ENCODE data around the gene NELFE.
"Not testable (repeated sequence)": the region's sequence is repeated elsewhere in the genome, so short reads cannot be mapped to it uniquely, and the experiment has no call there.

Gene NELFE, protein sequence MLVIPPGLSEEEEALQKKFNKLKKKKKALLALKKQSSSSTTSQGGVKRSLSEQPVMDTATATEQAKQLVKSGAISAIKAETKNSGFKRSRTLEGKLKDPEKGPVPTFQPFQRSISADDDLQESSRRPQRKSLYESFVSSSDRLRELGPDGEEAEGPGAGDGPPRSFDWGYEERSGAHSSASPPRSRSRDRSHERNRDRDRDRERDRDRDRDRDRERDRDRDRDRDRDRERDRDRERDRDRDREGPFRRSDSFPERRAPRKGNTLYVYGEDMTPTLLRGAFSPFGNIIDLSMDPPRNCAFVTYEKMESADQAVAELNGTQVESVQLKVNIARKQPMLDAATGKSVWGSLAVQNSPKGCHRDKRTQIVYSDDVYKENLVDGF

DNA sequence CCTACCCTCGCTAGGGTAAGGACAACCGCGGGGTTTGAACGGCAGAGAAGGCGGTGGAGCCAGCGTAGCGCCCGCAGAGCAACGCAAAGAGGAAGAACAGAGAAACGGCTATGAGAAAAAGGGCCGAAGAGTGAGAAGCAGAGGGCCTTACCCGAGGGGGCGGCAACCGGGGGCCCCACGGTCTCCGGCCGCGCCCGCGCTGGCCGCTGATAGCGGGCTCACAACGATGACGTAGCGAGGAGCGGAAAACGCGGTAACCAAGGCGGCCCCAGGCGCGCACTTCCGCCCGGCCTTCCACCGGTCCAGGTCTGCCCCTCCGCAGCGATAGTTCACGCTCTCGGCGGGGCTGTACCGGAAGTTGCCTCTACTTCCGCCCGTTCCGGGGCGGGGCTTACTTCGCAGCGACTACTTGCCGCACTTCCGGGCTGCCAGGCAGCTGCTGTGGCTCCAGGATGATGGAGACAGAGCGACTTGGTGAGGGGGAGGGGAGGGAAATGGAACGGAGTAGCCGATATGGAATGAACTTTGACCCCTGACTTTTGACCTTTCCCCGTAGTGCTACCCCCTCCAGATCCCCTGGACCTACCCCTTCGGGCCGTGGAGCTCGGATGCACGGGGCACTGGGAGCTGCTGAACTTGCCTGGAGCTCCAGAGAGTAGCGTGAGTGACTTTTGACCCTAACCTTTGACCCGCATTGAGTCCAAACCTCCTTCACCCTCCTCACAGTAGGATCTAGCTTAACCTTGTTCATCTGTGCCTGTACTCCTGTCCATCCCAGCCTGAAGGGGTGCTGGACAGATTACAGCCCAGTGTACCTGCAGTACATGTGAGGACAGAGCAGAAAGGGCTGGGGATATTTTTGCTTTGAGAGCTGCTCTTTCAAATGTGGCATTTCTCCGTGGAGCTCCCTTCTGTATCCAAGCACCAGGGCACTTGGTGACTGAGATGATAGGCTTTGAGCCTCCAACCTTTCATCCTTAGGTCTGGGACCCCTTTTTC is at the start of gene NELFE, which contains the start of gene SKIC2:
NELFE (minus strand) TSS at position 231 of the 999 bp plus-strand sequence. CDS start 525 bp downstream, outside the sequence.
SKIC2 (plus strand) TSS at position 435 of the 999 bp plus-strand sequence; CDS start at position 453, 18 bp downstream.
- peak; percentile 99 for DNase-seq

DNA sequence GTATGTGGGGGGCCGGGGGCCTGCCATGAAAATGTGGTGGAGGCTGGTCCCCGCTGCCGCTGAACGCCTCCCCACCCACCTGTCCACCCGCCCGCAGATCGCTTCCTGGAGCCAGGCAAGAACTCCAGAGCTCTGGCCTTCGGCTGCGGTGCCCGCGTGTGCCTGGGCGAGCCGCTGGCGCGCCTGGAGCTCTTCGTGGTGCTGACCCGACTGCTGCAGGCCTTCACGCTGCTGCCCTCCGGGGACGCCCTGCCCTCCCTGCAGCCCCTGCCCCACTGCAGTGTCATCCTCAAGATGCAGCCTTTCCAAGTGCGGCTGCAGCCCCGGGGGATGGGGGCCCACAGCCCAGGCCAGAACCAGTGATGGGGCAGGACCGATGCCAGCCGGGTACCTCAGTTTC is 49.3 kb upstream of the NELFE start:
- not testable (repeated sequence) for DNase-seq

DNA sequence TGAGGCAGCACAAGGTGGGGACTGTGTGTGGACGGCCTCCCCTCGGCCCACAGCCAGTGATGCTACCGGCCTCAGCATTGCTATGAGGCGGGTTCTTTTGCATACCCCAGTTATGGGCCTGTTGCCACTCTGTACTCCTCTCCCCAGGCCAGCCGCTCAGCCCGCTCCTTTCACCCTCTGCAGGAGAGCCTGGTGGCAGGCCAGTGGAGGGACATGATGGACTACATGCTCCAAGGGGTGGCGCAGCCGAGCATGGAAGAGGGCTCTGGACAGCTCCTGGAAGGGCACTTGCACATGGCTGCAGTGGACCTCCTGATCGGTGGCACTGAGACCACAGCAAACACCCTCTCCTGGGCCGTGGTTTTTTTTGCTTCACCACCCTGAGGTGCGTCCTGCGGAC is 48.3 kb upstream of the NELFE start:
- peak; percentile 28 for DNase-seq

DNA sequence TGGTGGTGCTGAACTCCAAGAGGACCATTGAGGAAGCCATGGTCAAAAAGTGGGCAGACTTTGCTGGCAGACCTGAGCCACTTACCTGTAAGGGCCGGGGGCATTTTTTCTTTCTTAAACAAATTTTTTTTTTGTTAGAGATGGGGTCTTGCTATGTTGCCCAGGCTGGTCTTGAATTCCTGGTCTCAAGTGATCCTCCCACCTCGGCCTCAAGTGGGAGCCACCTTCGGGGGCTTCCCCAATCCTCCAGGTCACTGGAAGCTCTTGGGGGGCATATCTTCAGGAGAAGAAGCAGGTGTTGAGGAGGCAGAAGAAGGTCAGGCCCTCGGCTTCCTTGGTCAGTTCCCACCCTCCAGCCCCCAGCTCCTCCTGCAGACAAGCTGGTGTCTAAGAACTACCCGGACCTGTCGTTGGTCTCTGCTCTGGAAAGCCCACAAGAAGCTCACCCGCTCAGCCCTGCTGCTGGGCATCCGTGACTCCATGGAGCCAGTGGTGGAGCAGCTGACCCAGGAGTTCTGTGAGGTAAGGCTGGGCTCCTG is 47.3 kb upstream of the NELFE start:
- DNase-seq = peak; percentile 45

- DNase-seq = peak; percentile 26
Observed at GRCh38 chr6:32005538-32005880, 46.7 kb upstream of the NELFE start.

DNA sequence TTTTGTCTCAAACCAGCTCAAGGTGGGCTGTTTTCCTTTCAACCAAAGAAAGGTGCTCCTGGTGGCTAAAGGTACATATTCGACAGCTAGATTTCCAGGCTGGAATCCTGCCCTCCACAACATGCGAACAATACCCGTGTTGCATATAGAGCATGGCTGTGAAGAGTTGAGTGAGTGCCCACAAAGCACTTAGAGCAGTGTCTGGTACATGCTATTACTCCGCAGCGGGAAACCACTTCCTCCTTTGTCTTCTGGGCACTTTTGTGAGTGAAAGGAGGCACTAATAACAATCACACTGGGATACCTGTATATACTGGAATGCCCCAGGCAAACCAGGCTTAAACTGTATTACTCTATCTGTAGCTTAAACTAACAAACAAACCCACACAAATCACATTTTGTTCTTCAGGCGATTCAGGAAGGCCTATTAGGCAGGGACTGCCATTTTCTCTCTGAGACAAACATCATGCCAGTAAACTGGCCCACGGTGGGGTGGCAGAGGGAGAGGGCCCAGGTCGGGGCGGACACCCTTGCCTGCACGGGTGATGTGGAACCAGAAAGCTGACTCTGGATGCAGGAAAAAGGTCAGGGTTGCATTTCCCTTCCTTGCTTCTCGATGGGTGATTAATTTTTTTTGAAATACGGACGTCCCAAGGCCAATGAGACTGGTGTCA is 46.2 kb upstream of the NELFE start:
- not testable (repeated sequence) for DNase-seq

- DNase-seq = peak; percentile 34
Observed at GRCh38 chr6:32004393-32004792, 45.6 kb upstream of the NELFE start.

- DNase-seq = not testable (repeated sequence)
Observed at GRCh38 chr6:32003301-32003700, 44.5 kb upstream of the NELFE start.

DNA sequence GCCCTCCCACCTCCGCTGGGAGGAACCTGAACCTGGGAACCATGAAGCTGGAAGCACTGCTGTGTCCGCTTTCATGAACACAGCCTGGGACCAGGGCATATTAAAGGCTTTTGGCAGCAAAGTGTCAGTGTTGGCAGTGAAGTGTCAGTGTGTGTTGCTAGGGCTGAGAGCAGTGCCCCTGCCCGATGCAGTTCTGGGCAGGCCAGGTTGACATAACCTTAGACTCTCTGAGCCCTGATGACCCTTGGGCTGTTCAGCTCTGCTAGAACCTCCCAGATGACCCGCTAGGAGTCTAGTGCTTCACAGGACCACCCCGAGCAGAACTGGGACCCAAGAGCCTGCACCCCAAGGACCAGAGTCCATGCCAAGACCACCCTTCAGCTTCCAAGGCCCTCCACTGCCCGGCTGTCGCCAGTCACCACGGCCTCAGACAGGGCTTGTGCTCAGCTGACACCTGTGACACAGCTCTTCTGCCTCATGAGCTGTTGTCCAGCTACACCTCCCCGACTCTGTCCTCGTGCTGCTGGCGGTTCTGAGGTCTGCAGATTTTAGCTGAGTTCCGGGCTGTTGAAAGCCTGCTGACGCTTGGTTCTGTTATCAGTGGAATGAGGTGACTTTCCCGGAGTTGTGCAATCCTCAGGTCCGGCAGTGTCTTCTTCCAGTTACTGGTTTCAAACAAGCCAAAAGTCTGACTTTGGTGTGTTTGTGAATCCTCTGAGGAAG is 43.9 kb upstream of the NELFE start:
- DNase-seq = not testable (repeated sequence)

DNA sequence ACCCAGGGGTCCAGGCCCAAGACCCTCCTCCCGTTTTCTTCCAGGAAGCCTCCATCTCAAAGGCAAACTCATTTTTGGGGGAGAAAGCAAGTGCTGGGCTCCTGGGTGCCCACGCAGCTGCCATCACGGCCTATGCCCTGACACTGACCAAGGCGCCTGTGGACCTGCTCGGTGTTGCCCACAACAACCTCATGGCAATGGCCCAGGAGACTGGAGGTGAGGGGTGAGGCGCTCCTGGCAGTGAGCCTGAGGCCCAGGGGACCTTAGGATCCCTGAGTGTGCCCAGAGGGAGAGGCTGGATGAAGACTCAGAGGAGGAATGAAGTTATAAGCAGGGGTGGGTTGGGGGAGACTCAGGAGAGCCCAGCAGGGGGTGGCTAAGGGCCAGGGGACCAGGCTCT is 37.6 kb upstream of the NELFE start:
- DNase-seq = not testable (repeated sequence)

GRCh38 chr6:31994421-31994820 is 35.6 kb upstream of the NELFE start:
- not testable (repeated sequence) for DNase-seq

GRCh38 chr6:31989363-31989762 is 30.6 kb upstream of the NELFE start:
- DNase-seq = not testable (repeated sequence)

GRCh38 chr6:31981744-31982143 is 23.0 kb upstream of the NELFE start, which contains the start of gene C4A:
TSS of gene C4A (plus strand) at chr6:31982057. CDS start at chr6:31982108, 51 bp downstream.
- not testable (repeated sequence) for DNase-seq

GRCh38 chr6:31980998-31981397 is 22.2 kb upstream of the NELFE start:
- DNase-seq = not testable (repeated sequence)

GRCh38 chr6:31980195-31980876 is 21.6 kb upstream of the NELFE start:
- not testable (repeated sequence) for DNase-seq

GRCh38 chr6:31979238-31979898 is 20.6 kb upstream of the NELFE start:
- DNase-seq = no peak

DNA sequence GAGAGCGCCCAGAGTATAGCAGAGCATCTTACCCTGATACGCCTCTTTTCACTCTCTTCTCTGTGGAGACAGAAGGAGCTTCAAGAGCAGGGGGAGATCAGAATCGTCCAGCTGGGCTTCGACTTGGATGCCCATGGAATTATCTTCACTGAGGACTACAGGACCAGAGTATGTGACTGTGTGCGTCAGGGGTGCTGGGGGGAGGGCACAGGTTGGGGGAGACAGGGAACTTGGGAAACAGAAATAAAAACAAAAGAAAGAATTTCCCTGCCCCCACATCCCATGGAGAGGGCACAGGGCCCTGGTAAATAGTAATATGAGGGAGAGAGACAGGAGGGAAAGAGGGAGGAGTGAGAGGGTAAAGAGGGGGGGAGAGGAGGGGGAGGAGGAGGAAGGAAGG is 20.1 kb upstream of the NELFE start:
- no peak for DNase-seq

DNA sequence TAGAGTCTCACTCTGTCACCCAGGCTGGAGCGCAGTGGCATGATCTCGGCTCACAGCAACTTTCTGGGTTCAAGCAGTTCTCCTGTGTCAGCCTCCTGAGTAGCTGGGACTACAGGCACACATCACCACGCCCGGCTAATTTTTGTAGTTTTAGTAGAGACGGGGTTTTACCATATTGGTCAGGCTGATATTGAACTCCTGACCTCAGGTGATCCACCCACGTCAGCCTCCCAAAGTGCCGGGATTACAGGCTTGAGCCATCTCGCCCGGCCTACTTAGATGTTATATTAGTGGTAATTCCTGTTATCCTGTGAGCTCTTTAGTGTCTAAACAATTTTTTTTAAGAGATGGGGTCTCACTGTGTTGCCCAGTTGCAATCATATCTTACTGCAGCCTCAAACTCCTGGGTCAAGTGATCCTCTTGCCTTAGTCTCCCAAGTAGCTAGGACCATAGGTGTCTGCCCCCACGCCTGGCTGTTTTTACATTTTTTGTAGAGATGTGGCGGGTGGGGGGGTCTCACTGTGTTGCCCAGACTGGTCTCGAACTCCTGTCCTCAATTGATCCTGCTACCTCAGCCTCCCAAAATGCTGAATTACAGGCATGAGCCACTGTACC is 19.2 kb upstream of the NELFE start:
- no peak for DNase-seq

- DNase-seq = not testable (repeated sequence)
Observed at GRCh38 chr6:31976065-31976464, 17.3 kb upstream of the NELFE start.

Data from activated CD8-positive, alpha-beta memory T cell treated with anti-CD3 and anti-CD28 coated beads, Interleukin-2, amount 50 U/mL, for 48 hours (primary cell).